Neutrophil (primary cell): ENCODE data around the gene SLX4IP.

ENCODE experiments used
- H3K27ac ChIP-seq: fragments of 200-600 bp; sonication (generic); 2 replicates; pipeline ENCODE4 v1.5.1; 2016; ENCODE audit warnings: mild to moderate bottlenecking, moderate library complexity
- H3K27me3 ChIP-seq: fragments of 200-600 bp; sonication (generic); 2 replicates; pipeline ENCODE4 v1.6.0; 2016; ENCODE audit warnings: mild to moderate bottlenecking
- H3K36me3 ChIP-seq: fragments of 200-600 bp; sonication (generic); 2 replicates; pipeline ENCODE4 v1.5.1; 2017
- H3K4me1 ChIP-seq, 2 experiments: fragments of 200-600 bp in 1 of 2; sonication (generic) in 1 of 2; 1 replicate in 1 of 2; 2 replicates in 1 of 2; pipeline versions ENCODE4 v1.5.1 to v1.6.1; 2013 to 2016; ENCODE audit warnings: low read depth in 1 of 2, low read length in 1 of 2, mild to moderate bottlenecking in 1 of 2, moderate library complexity in 1 of 2; ENCODE audit not compliant: control insufficient read depth in 1 of 2, insufficient read depth in 1 of 2
- H3K4me3 ChIP-seq, 2 experiments: fragments of 200-600 bp in 1 of 2; sonication (generic) in 1 of 2; 1 replicate in 1 of 2; 2 replicates in 1 of 2; pipeline ENCODE4 v1.5.1; 2013 to 2016; ENCODE audit warnings: low read depth in 1 of 2, low read length in 1 of 2, mild to moderate bottlenecking in 1 of 2, moderate library complexity in 1 of 2
- H3K9me3 ChIP-seq: fragments of 200-600 bp; sonication (generic); 2 replicates; pipeline ENCODE4 v1.5.1; 2016
- TF ChIP-seq, protein P1 (sequence below): fragments of 200-600 bp; sonication (generic); IDR thresholded peaks from 2 replicates; pipeline ENCODE4 v1.5.1; 2016; ENCODE audit warnings: antibody characterized with exemption

Gene SLX4IP

DNA sequence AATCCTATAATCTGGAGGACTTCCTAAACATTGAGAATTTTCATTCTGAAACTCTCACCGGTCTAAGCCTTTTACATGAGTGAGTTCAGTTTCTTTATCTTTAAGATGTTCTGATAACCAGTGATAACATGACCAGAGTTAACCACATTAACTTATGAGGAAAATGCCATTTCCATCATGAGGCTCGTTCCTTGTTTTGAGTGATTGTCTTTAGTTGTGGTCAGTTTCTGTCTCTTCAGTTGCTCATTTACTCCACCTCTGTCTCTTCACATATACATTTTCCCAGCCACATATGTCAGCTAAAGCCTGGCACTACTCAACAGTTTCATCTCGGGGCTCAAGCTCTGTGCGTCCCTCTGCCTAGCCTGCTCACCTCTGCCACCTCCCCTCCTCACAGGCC, 168.3 kb downstream of the SLX4IP start:
- no peaks in the 10 kb centered on the region for H3K27me3 ChIP-seq
- H3K27ac ChIP-seq = no peak overlapping the region
- TF ChIP-seq, protein P1, sequence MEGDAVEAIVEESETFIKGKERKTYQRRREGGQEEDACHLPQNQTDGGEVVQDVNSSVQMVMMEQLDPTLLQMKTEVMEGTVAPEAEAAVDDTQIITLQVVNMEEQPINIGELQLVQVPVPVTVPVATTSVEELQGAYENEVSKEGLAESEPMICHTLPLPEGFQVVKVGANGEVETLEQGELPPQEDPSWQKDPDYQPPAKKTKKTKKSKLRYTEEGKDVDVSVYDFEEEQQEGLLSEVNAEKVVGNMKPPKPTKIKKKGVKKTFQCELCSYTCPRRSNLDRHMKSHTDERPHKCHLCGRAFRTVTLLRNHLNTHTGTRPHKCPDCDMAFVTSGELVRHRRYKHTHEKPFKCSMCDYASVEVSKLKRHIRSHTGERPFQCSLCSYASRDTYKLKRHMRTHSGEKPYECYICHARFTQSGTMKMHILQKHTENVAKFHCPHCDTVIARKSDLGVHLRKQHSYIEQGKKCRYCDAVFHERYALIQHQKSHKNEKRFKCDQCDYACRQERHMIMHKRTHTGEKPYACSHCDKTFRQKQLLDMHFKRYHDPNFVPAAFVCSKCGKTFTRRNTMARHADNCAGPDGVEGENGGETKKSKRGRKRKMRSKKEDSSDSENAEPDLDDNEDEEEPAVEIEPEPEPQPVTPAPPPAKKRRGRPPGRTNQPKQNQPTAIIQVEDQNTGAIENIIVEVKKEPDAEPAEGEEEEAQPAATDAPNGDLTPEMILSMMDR = no peak
- H3K9me3 ChIP-seq = no peaks in the 10 kb centered on the region
- no peak overlapping the region for H3K4me3 ChIP-seq
- peaks cover 16% of the 10 kb centered on the region for H3K36me3 ChIP-seq
- H3K4me1 ChIP-seq = no peaks in the 10 kb centered on the region

- Histone ChIP-seq H3K36me3 (peaks cover 21% of the 10 kb centered on the region), H3K9me3 (no peaks in the 10 kb centered on the region), H3K4me3 (no peak overlapping the region), H3K4me1 (no peaks in the 10 kb centered on the region), H3K27me3 (no peaks in the 10 kb centered on the region), H3K27ac (no peak overlapping the region)
- TF ChIP-seq, protein P1 = no peak
Measured at GRCh38 chr20:10603971-10604864, 169.1 kb downstream of the SLX4IP start.

DNA sequence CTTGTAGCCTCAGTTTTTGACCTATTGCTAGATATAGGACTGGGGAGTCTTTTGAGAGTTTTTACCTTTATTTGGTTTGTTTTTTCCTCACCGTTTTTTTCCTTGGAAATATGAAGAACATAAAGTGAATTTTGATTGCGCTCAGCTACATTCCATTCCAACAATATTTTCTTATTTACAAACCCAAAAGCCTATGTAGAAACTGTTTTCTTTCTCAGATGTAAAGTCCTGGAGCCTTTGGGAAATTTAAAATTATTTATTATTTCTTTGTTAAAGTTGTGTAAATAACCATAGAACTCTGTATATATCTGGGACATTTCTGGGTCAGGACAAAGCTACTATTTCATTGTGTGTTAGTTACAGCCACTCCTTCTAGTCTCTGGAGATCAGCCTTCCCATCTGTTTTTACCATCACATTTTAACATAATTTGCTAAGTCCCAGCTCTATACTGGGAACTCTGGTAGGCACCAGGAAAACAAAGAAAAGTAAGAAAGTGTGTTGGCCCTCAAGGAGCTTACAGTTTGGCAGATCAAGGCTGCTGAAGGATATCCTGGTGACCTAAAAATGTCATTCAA, 169.8 kb downstream of the SLX4IP start:
- TF ChIP-seq, protein P1 = no peak
- Histone ChIP-seq H3K27me3 (no peaks in the 10 kb centered on the region), H3K36me3 (peaks cover 24% of the 10 kb centered on the region), H3K4me1 (no peaks in the 10 kb centered on the region), H3K9me3 (no peaks in the 10 kb centered on the region), H3K4me3 (no peak overlapping the region), H3K27ac (no peak overlapping the region)

DNA sequence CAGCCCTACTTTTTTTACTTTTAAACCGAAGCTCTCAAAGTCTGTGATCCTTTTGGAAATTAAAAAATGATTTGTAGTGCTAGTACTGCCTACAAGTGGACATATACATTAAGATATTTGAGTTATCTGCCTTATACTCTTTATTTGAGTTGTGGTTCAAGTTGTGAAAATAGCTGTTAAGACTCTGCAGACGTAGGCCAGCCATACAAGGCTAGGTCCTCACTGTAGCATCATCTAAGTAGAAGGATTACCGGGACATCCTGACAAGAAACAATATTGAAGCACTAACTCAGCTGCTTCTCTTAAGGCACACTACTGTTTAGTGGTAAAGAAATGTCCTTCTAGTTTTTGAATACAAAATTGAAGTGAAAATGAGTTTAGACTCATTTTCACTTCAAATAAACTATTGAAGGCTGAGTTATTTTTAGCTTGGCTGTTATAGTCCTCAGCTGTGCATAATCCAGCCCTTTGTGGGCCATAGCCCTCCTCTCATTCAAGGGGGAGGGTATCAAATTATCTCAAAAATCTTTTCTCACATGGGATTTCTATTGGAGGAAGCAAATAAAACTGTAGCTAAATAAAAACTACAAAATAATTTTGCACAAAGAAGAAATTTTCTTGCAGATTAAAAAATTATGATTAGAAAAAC, 170.6 kb downstream of the SLX4IP start:
- Histone ChIP-seq H3K4me1 (no peaks in the 10 kb centered on the region), H3K4me3 (no peak overlapping the region), H3K36me3 (peaks cover 24% of the 10 kb centered on the region), H3K9me3 (no peaks in the 10 kb centered on the region), H3K27ac (no peak overlapping the region), H3K27me3 (no peaks in the 10 kb centered on the region)
- TF ChIP-seq, protein P1 = no peak

- H3K4me1 ChIP-seq = no peaks in the 10 kb centered on the region
- no peak overlapping the region for H3K27ac ChIP-seq
- H3K36me3 ChIP-seq = peaks cover 25% of the 10 kb centered on the region
- H3K27me3 ChIP-seq = no peaks in the 10 kb centered on the region
- H3K9me3 ChIP-seq = no peaks in the 10 kb centered on the region
- H3K4me3 ChIP-seq = no peak overlapping the region
- TF ChIP-seq, protein P1 = no peak
Measured at GRCh38 chr20:10609276-10609675, 174.2 kb downstream of the SLX4IP start.
